ENCODE results near the gene ANXA2.

ANXA2 gene

DNA sequence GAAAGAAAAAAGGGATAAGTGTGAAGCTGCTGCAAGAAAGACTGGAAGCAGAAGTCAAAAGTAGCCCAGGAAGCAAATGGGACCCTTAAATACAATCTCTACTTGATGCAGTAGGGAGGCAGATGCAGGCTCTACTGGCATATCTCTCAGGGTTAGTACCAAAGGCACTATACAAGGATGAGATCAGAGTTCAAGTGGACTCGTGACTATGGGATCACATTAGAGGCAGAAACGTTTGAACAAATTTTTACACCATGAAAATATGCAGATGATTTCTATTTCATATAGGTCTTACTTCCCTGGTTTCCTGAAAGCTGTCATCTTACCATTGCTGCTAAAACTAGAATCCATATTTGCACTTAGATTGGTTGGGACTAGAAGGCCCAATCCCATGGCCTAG lies 27.7 kb upstream of the ANXA2 start:
- Histone ChIP-seq H3K79me2 (ENCODE audit: low read length) (no peaks in the 10 kb centered on the region), H3K4me3 (ENCODE audit: low read length) (no peak overlapping the region), H3K4me2 (ENCODE audit: low read length) (no peak overlapping the region), H3K36me3 (replicated peaks; ENCODE audit: low read depth, low read length) (peaks cover 6% of the 10 kb centered on the region), H2AFZ (ENCODE audit: low read depth, low read length) (no peak overlapping the region), H3K9ac (ENCODE audit: low read length) (no peak overlapping the region), H3K4me1 (ENCODE audit: low read length) (no peaks in the 10 kb centered on the region), H3K27ac (ENCODE audit: low read length) (no peak overlapping the region), H4K20me1 (ENCODE audit: insufficient read depth, low read length) (no peaks in the 10 kb centered on the region), H3K27me3 (ENCODE audit: low read depth, low read length) (no peaks in the 10 kb centered on the region), H3K9me3 (ENCODE audit: insufficient read depth, low read length) (no peaks in the 10 kb centered on the region)
- TF ChIP-seq, protein P1, sequence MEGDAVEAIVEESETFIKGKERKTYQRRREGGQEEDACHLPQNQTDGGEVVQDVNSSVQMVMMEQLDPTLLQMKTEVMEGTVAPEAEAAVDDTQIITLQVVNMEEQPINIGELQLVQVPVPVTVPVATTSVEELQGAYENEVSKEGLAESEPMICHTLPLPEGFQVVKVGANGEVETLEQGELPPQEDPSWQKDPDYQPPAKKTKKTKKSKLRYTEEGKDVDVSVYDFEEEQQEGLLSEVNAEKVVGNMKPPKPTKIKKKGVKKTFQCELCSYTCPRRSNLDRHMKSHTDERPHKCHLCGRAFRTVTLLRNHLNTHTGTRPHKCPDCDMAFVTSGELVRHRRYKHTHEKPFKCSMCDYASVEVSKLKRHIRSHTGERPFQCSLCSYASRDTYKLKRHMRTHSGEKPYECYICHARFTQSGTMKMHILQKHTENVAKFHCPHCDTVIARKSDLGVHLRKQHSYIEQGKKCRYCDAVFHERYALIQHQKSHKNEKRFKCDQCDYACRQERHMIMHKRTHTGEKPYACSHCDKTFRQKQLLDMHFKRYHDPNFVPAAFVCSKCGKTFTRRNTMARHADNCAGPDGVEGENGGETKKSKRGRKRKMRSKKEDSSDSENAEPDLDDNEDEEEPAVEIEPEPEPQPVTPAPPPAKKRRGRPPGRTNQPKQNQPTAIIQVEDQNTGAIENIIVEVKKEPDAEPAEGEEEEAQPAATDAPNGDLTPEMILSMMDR (IDR thresholded peaks at IDR 0.05; ENCODE audit: low read depth, low read length): no peak
- no peak for TF ChIP-seq EZH2phosphoT487 (IDR thresholded peaks at IDR 0.05; ENCODE audit: low read depth)

DNA sequence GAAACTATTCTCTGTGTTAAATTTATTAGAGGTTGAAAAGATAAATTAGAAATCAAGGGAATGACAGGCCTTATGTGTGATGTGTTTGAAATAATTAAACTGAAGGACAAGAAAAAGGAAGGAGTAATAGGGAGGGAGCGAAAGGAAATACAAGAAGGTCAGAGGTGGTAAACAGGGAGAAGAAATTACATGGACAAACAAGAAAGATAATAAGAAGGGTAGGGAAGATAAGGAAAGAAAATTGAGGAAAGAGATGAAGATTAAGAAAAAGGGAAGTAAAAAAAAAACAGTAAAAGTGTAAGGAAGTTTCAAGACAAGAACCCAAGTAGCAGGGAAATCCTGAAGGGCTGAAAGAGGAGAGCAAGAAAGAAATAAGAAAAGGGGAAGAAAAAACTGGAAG lies 26.2 kb upstream of the ANXA2 start:
- no peak for TF ChIP-seq EZH2phosphoT487 (IDR thresholded peaks at IDR 0.05; ENCODE audit: low read depth)
- TF ChIP-seq, protein P1 (IDR thresholded peaks at IDR 0.05; ENCODE audit: low read depth, low read length): no peak
- Histone ChIP-seq H3K9me3 (ENCODE audit: insufficient read depth, low read length) (no peaks in the 10 kb centered on the region), H4K20me1 (ENCODE audit: insufficient read depth, low read length) (no peaks in the 10 kb centered on the region), H3K36me3 (replicated peaks; ENCODE audit: low read depth, low read length) (peaks cover 9% of the 10 kb centered on the region), H3K4me2 (ENCODE audit: low read length) (no peak overlapping the region), H3K79me2 (ENCODE audit: low read length) (no peaks in the 10 kb centered on the region), H3K27me3 (ENCODE audit: low read depth, low read length) (no peaks in the 10 kb centered on the region), H3K27ac (ENCODE audit: low read length) (no peak overlapping the region), H3K4me3 (ENCODE audit: low read length) (no peak overlapping the region), H2AFZ (ENCODE audit: low read depth, low read length) (no peak overlapping the region), H3K4me1 (ENCODE audit: low read length) (no peaks in the 10 kb centered on the region), H3K9ac (ENCODE audit: low read length) (no peak overlapping the region)

DNA sequence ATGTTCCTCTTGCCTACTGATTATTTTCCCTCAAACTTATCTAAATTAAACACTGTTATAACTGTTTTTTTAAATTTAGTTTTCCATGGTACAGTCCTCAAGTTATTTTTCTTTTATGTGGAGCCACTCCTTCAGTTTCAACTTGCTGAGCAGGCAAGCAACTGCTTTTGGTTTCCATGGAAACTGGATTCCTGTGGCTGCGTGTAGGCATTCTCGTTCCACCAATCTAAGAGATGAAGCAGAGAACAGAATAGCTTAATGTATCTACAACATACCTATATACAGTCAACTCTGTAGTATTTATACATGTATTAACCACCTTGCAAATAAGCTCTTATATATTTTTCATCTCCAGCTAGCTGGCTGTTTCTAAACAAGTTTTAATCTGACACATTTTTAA lies 25.8 kb upstream of the ANXA2 start:
- no peaks in the 10 kb centered on the region for H3K27me3 ChIP-seq (ENCODE audit: low read depth, low read length)
- H3K79me2 ChIP-seq (ENCODE audit: low read length): no peaks in the 10 kb centered on the region
- no peak overlapping the region for H3K4me3 ChIP-seq (ENCODE audit: low read length)
- H3K36me3 ChIP-seq (replicated peaks; ENCODE audit: low read depth, low read length): peaks cover 9% of the 10 kb centered on the region
- no peak overlapping the region for H3K4me2 ChIP-seq (ENCODE audit: low read length)
- no peaks in the 10 kb centered on the region for H4K20me1 ChIP-seq (ENCODE audit: insufficient read depth, low read length)
- no peak overlapping the region for H3K9ac ChIP-seq (ENCODE audit: low read length)
- no peak overlapping the region for H2AFZ ChIP-seq (ENCODE audit: low read depth, low read length)
- H3K4me1 ChIP-seq (ENCODE audit: low read length): no peaks in the 10 kb centered on the region
- no peaks in the 10 kb centered on the region for H3K9me3 ChIP-seq (ENCODE audit: insufficient read depth, low read length)
- no peak overlapping the region for H3K27ac ChIP-seq (ENCODE audit: low read length)
- TF ChIP-seq, protein P1 (IDR thresholded peaks at IDR 0.05; ENCODE audit: low read depth, low read length): no peak
- no peak for TF ChIP-seq EZH2phosphoT487 (IDR thresholded peaks at IDR 0.05; ENCODE audit: low read depth)

DNA sequence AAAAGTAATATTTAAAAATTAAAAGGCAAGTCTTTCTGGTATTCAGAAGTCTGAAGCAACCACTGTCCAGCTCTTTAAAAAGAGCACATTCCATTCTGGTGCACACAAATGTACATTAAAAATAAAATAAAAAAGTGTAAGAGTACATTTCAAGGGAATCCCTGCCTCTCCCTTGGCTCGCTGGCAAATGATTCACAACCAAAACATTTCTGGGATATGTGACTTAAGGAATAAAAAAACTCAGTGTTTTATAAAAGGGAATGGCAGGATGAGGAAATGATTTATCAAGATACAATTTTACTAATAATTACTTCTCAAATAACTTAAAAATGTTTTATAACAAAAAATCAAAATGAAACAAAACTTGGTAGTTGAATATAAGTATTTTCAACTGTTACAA lies 23.8 kb upstream of the ANXA2 start:
- Histone ChIP-seq H3K36me3 (replicated peaks; ENCODE audit: low read depth, low read length) (peaks cover 7% of the 10 kb centered on the region), H4K20me1 (ENCODE audit: insufficient read depth, low read length) (no peaks in the 10 kb centered on the region), H3K27me3 (ENCODE audit: low read depth, low read length) (no peaks in the 10 kb centered on the region), H3K4me2 (ENCODE audit: low read length) (no peak overlapping the region), H2AFZ (ENCODE audit: low read depth, low read length) (no peak overlapping the region), H3K9me3 (ENCODE audit: insufficient read depth, low read length) (no peaks in the 10 kb centered on the region), H3K4me3 (ENCODE audit: low read length) (no peak overlapping the region), H3K9ac (ENCODE audit: low read length) (no peak overlapping the region), H3K79me2 (ENCODE audit: low read length) (no peaks in the 10 kb centered on the region), H3K4me1 (ENCODE audit: low read length) (no peaks in the 10 kb centered on the region), H3K27ac (ENCODE audit: low read length) (no peak overlapping the region)
- TF ChIP-seq, protein P1 (IDR thresholded peaks at IDR 0.05; ENCODE audit: low read depth, low read length): no peak
- TF ChIP-seq EZH2phosphoT487 (IDR thresholded peaks at IDR 0.05; ENCODE audit: low read depth): no peak

Measured in OCI-LY3 (cell line).